Breast epithelium (tissue), 3 donors: ENCODE measurements around the gene NSF.
"Not testable (repeated sequence)": the region's sequence is repeated elsewhere in the genome, so short reads cannot be mapped to it uniquely, and the experiment has no call there.

ENCODE experiments used
- POLR2A ChIP-seq: fragments of 450-650 bp; IDR thresholded peaks from one replicate; pipeline ENCODE4 v1.6.1; 2016; ENCODE audit warnings: antibody characterized with exemption, mild to moderate bottlenecking, moderate library complexity
- TF ChIP-seq, protein P1 (sequence below), 3 donors: fragments of 450-650 bp; IDR thresholded peaks; one replicate each; pipeline ENCODE4 v1.5.1; 2016 to 2017; ENCODE audit warnings: antibody characterized with exemption in 3 of 3, mild to moderate bottlenecking in 3 of 3, moderate library complexity in 3 of 3

DNA sequence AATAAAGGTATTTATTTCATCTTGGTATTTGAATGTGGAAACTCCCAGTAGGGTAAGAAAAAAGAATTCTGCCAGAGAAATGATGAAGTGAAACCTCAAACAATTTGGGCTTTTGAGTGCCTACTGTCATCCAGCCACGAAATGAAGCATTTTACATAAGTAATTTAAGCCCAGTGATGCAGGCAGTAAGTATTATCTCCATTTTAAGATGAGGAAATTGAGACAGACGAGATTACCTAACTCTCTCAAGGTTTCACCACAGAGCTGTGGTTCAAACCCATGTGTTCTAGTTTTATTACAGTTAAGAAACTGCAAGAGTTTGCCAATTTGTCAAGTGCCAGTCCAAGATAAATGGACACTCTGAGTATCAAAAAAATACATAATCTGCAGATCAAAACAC, 24.2 kb upstream of the NSF start:
- TF ChIP-seq, protein P1, sequence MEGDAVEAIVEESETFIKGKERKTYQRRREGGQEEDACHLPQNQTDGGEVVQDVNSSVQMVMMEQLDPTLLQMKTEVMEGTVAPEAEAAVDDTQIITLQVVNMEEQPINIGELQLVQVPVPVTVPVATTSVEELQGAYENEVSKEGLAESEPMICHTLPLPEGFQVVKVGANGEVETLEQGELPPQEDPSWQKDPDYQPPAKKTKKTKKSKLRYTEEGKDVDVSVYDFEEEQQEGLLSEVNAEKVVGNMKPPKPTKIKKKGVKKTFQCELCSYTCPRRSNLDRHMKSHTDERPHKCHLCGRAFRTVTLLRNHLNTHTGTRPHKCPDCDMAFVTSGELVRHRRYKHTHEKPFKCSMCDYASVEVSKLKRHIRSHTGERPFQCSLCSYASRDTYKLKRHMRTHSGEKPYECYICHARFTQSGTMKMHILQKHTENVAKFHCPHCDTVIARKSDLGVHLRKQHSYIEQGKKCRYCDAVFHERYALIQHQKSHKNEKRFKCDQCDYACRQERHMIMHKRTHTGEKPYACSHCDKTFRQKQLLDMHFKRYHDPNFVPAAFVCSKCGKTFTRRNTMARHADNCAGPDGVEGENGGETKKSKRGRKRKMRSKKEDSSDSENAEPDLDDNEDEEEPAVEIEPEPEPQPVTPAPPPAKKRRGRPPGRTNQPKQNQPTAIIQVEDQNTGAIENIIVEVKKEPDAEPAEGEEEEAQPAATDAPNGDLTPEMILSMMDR (IDR thresholded peaks at IDR 0.05) = not testable (repeated sequence)
- TF ChIP-seq POLR2A = not testable (repeated sequence)
